ENCODE measurements around the gene PPP1CA.
"Not testable (repeated sequence)": the region's sequence is repeated elsewhere in the genome, so short reads cannot be mapped to it uniquely, and the experiment has no call there.

PPP1CA gene

DNA sequence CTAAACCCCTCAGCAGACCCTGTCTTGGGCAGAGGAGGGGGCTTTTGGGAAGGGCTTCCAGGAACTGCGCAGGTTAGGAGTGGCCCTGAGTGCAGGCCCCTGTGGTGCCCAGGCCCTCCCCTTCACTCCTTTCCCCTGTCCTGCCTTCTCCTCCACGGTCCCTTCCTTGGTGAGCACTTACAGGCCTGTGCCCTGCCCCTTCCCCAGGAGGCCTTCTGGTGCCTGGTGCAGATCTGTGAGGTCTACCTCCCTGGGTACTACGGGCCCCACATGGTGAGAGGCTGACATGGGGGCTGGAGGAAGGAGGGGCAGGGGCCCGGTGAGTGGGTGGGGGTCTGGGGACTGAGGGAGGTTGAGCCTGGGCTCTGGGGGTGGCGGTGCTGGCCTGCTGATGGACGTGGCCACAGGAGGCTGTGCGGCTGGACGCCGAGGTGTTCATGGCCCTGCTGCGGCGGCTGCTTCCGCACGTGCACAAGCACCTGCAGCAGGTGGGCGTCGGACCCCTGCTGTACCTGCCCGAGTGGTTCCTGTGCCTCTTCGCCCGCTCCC lies 4.8 kb upstream of the PPP1CA start:
- Histone ChIP-seq H3K4me2 (peak overlapping the region; percentile 100), H4K20me1 (no peaks in the 10 kb centered on the region), H3K27ac (peak overlapping the region; percentile 97), H3K27me3 (no peaks in the 10 kb centered on the region), H3K4me1 (peaks cover 96% of the 10 kb centered on the region), H3K36me3 (0 out of 2 replicates have a peak, but pooled peaks cover 10% of the 10 kb centered on the region), H3K9ac (peak overlapping the region; percentile 87; the same call in 1 of the 2 replicates), H3K4me3 (0 out of 2 replicates have a peak overlapping the region, but pooled peaks have one; percentile 45), H3K9me3 (no peaks in the 10 kb centered on the region)
- TF ChIP-seq Cebpa-rat (IDR thresholded peaks at IDR 0.05): no peak

DNA sequence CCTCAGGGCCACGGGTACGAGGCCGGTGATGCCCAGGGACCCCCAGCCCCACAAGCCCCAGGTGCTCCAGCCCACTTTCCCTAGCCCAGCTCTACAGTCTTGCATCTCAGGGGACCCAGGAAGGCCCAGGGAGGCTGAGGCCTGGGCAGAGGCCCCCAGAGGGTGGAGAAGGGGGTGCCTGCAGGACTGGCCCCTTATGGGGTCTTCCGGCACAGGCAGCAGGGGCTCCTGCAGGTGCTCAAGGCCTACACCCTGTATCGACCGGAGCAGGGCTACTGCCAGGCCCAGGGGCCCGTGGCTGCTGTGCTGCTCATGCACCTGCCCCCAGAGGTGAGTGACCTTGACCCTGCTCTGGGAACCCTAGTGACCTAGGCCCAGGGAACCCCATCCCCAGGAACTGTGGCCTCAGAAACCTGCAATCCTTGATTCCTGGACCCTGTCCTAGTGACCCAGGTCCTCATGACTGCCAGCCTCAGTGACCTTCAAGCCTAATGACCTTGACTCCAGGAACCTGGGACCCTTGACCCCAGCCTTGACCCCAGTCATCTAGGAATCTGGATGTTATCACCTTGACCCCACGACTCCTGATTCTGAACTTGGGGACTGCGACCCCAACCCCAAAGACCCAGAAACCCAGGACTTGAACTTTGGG lies 4.2 kb upstream of the PPP1CA start:
- H3K4me3 ChIP-seq: peak overlapping the region; percentile 70; the same call in 1 of the 2 replicates
- H3K27ac ChIP-seq: peak overlapping the region; percentile 97
- TF ChIP-seq Cebpa-rat (IDR thresholded peaks at IDR 0.05): no peak
- H4K20me1 ChIP-seq: peaks cover 6% of the 10 kb centered on the region
- peaks cover 91% of the 10 kb centered on the region for H3K4me1 ChIP-seq
- no peaks in the 10 kb centered on the region for H3K9me3 ChIP-seq
- H3K4me2 ChIP-seq: peak overlapping the region; percentile 100
- peak overlapping the region; percentile 87; the same call in 1 of the 2 replicates for H3K9ac ChIP-seq
- no peaks in the 10 kb centered on the region for H3K27me3 ChIP-seq
- H3K36me3 ChIP-seq: 0 out of 2 replicates have a peak, but pooled peaks cover 10% of the 10 kb centered on the region

DNA sequence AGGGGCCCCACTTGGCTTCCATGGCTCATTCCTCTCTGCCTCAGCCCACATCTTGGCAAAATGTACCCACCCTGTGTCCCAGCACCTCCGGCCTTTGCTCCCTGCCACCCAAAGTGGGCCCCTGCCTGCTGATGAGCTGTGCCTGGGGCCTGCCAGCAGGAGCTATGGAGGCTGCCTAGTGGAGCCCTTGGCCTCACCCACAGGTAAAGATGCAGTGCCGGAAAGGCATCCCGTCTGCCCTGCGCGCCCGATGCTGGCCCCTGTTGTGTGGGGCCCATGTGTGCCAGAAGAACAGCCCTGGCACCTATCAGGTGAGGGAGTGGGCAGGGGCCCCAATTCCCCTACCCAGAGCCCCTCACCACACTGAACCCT lies 3.5 kb upstream of the PPP1CA start:
- H3K4me2 ChIP-seq: peak overlapping the region; percentile 100
- H3K9ac ChIP-seq: peak overlapping the region; percentile 87
- H3K27ac ChIP-seq: peak overlapping the region; percentile 97
- H3K9me3 ChIP-seq: no peaks in the 10 kb centered on the region
- peak overlapping the region; percentile 70 for H3K4me3 ChIP-seq
- no peak for TF ChIP-seq Cebpa-rat (IDR thresholded peaks at IDR 0.05)
- H3K36me3 ChIP-seq: peaks cover 14% of the 10 kb centered on the region
- no peaks in the 10 kb centered on the region for H3K27me3 ChIP-seq
- H3K4me1 ChIP-seq: peaks cover 91% of the 10 kb centered on the region
- peaks cover 12% of the 10 kb centered on the region for H4K20me1 ChIP-seq

DNA sequence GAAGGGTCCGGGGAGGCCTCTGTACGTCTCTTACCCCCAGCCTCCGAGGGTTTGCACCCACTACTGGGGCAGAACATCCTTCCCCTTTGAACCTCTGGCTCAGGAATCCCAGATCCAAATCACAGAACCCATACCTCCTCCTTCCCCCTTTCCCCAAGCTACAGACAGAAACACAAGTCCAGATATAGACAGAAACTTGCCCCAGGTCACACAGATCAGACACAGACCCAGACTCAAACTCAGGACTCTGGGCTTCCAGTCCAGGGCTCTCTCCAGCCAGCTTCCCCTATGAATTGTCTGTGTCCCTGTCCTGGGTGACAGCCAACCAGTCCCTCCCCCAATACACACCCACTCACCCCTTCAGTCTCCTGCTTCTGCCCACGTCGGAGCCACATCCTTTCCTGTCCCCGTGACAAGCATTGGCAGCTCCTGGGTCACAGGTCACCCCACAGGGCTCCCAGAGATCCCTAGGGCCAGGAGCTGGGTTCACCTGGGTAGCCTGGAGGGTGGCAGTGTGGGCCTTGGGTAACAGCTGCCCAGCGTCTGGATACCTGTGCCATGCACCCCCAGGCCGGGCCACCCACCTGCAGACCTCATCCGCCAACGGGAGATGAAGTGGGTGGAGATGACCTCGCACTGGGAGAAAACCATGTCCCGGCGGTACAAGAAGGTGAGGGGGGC lies 3.0 kb upstream of the PPP1CA start:
- Histone ChIP-seq H3K4me3 (peak overlapping the region; percentile 70), H4K20me1 (peaks cover 17% of the 10 kb centered on the region), H3K9ac (peak overlapping the region; percentile 87), H3K36me3 (peaks cover 20% of the 10 kb centered on the region), H3K27me3 (no peaks in the 10 kb centered on the region), H3K9me3 (no peaks in the 10 kb centered on the region), H3K27ac (peak overlapping the region; percentile 97), H3K4me2 (peak overlapping the region; percentile 100), H3K4me1 (peaks cover 91% of the 10 kb centered on the region)
- TF ChIP-seq Cebpa-rat (IDR thresholded peaks at IDR 0.05): no peak

DNA sequence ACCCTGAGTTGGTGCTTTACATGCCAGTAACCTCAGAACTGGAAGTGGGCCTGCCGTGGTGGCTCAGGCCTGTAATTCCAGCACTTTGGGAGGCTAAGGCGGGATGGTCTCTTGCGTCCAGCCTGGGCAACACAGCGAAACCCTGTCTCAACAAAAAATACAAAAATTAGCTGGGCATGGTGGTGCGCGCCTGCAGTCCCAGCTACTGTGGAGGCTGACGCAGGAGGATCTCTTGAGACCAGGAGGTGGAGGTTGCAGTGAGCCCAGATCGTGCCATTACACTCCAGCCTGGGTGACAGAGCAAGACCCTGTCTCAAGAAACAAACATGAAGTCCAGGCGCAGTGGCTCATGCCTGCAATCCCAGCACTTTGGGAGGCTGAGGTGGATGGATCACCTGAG lies 1.4 kb upstream of the PPP1CA start:
- H3K27me3 ChIP-seq, H3K9me3 ChIP-seq: not testable (repeated sequence)
- peaks cover 91% of the 10 kb centered on the region for H3K4me1 ChIP-seq
- peaks cover 33% of the 10 kb centered on the region for H4K20me1 ChIP-seq
- H3K9ac ChIP-seq: peak overlapping the region; percentile 87
- H3K36me3 ChIP-seq: peaks cover 35% of the 10 kb centered on the region
- peak overlapping the region; percentile 70 for H3K4me3 ChIP-seq
- peak overlapping the region; percentile 97 for H3K27ac ChIP-seq
- H3K4me2 ChIP-seq: peak overlapping the region; percentile 100

DNA sequence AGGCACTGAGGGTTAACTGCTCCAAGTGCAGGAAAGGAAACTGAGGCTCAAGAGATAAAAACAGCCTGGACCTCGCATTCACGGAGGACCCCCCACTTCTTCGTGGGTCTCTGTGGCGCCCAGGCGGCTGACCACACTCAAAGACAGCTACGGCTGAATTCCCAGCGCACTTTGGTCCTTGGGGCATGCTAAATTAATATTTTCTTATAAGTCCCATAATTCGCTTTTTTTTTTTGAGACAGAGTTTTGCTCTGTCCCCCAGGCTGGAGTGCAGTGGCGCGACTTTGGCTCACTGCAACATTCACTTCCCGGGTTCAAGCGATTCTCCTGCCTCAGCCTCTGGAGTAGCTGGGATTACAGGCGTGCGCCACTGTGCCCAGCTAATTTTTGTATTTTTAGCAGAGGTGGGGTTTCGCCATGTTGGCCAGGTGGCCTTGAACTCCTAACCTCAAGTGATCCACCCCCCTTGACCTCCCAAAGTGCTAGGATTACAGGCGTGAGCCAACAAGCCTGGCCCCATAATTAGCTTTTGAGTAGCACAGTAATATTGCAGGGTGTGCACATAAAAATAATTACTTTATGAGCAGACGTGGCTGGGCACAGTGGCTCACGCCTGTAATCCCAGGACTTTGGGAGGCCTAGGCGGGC lies 658 bp upstream of the PPP1CA start:
- Histone ChIP-seq H3K4me2 (peak overlapping the region; percentile 100), H3K27ac (peak overlapping the region; percentile 97), H3K4me3 (peak overlapping the region; percentile 62), H3K36me3 (peaks cover 43% of the 10 kb centered on the region), H3K4me1 (peaks cover 91% of the 10 kb centered on the region), H3K9ac (peak overlapping the region; percentile 87), H4K20me1 (peaks cover 41% of the 10 kb centered on the region)
- H3K9me3 ChIP-seq, H3K27me3 ChIP-seq: not testable (repeated sequence)

DNA sequence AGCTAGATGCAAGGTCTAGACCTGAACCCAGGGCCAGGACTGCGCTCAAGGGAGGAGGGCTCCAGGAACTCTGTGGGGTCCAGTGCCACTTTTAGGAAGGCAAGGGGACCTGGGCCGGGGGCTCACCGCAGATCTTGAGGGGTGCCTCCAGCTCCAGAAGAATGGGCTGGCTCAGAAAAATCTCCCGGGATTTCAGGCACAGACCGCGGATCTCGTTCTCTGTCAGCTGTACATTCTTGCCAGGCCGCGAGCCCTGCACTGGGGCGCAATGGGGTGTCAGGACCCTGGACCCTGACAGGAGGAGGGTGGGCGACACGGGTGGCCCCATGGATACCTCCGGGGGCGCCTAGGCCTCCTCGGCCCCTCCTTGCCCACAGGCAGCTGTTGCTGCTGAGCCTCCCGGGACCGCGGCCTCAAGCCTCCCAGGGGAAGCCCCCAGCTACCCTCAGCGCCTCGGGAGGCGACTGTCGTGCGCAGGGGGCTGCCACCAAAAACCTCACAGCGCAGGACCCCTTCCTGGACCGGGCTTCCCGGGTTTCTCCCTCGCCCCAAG lies 640 bp downstream of the PPP1CA start:
- H3K36me3 ChIP-seq: peaks cover 52% of the 10 kb centered on the region

DNA sequence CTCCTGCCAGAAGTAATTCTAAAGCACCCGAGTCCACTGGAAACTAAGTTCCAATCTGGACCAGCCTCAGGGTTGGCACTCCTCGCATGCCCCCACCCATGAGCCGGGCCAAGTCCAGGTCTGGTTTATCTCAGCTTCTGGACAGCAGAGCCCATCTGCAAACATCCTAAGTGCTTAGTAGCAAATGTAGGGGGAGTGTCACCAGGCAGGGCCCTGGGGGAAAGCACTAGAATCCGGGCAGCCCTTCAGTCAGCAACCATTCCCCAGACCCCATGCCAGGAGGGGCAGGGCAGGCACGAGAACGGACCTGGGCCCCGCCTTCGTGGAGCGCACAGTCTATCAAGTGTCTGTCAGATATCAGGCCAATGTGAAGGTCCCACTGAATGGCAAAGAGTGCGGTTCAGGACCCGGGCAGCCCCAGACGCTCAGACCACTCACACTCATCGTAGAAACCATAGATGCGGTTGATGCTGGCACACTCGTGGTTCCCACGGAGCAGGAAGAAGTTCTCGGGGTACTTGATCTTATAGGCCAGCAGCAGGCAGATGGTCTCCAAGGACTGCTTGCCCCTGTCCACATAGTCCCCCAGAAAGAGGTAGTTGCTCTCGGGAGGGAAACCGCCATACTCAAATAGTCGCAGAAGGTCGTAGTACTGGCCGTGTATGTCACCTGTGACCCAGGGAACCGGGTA lies 1.3 kb downstream of the PPP1CA start:
- no peaks in the 10 kb centered on the region for H3K27me3 ChIP-seq
- no peak for TF ChIP-seq Cebpa-rat (IDR thresholded peaks at IDR 0.05)
- H3K4me2 ChIP-seq: peak overlapping the region; percentile 90
- peak overlapping the region; percentile 96 for H3K9ac ChIP-seq
- peaks cover 91% of the 10 kb centered on the region for H3K4me1 ChIP-seq
- peak overlapping the region; percentile 97 for H3K4me3 ChIP-seq
- peaks cover 52% of the 10 kb centered on the region for H3K36me3 ChIP-seq
- H3K9me3 ChIP-seq: no peaks in the 10 kb centered on the region
- peaks cover 60% of the 10 kb centered on the region for H4K20me1 ChIP-seq
- H3K27ac ChIP-seq: peak overlapping the region; percentile 99

More for the DNA sequence above, 640 bp downstream of the PPP1CA start:
- Histone ChIP-seq H3K4me1 (peaks cover 91% of the 10 kb centered on the region), H3K9ac (peak overlapping the region; percentile 96), H3K9me3 (no peaks in the 10 kb centered on the region), H3K4me2 (peak overlapping the region; percentile 90), H3K27me3 (no peaks in the 10 kb centered on the region), H3K4me3 (peak overlapping the region; percentile 97), H4K20me1 (peaks cover 54% of the 10 kb centered on the region), H3K27ac (peak overlapping the region; percentile 99)
- no peak for TF ChIP-seq Cebpa-rat (IDR thresholded peaks at IDR 0.05)

Measured in BLaER1 (cell line).